Activated CD8-positive, alpha-beta memory T cell treated with anti-CD3 and anti-CD28 coated beads for 48 hours (primary cell): ENCODE results near the gene PITX1.

Experiments used
- DNase-seq, 3 experiments: peaks; one replicate each; pipeline ENCODE4 v3.0.0-alpha.2; 2020; ENCODE audit warnings: low read depth in 2 of 3, low spot score in 2 of 3

Gene PITX1

DNA sequence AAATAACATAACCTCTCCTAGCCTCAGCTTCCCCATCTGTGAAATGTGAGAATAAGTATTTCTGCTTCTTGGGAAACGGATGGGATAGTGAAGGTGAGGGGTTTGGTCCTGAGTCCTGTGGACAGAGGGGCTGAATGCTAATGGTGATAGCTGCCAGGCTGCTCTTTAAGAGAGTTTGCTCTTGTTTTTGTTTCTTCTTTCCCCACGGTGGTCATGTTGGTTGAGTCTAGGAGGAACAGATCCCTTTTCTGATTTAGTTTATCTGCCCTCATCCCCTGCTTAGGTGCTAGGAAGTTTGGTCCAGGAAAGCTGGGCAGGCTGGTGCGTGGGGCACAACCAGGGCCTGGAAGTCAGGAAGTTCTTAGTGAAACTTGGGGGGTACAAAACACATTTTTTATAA lies 7.7 kb upstream of the PITX1 start:
- no peak for DNase-seq

DNA sequence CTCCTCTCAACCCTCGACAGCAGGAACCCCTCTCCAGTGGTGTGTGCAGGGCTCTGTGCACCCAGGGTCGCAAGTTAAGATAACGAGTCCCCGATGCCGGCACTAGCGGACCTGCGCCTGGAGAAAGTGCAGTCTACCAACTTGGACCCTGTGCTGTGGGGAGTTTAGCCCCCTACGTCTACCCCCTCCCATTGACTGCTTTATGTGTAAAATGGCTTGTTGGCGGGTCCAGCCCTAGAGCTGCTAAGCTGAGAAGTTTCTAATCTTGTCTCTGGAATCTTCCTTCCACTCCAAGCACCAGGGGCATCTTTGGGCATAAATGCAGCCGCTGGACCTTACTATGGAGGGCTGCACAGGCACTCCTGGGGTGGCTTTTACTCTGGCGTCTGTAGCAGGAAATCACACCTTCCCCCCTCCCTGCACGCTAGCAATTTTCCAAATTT lies 7.1 kb upstream of the PITX1 start:
- DNase-seq, result no peak

- no peak for DNase-seq
Measured at GRCh38 chr5:135040333-135041144, 6.5 kb upstream of the PITX1 start.

DNA sequence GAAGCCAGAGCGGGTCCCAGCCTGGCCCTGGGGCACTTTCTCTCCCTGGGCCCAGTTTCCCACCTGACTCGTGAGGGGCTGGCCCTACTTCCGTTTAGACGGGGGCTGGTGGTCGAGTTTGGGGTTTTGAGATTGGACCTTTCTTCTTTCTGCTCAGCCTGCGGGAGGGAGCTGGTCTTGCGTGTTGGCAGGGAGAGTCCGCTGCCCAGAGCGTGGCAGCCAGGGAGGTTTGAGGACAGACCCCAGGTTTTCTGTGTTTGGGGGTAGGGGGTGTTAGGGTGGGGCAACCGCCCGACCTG lies 6.0 kb upstream of the PITX1 start:
- no peak for DNase-seq

- no peak for DNase-seq
Measured at GRCh38 chr5:135039271-135040033, 5.4 kb upstream of the PITX1 start.

- no peak for DNase-seq
Measured at GRCh38 chr5:135038813-135039270, 4.8 kb upstream of the PITX1 start.

GRCh38 chr5:135038205-135038812 lies 4.3 kb upstream of the PITX1 start:
- no peak for DNase-seq

DNA sequence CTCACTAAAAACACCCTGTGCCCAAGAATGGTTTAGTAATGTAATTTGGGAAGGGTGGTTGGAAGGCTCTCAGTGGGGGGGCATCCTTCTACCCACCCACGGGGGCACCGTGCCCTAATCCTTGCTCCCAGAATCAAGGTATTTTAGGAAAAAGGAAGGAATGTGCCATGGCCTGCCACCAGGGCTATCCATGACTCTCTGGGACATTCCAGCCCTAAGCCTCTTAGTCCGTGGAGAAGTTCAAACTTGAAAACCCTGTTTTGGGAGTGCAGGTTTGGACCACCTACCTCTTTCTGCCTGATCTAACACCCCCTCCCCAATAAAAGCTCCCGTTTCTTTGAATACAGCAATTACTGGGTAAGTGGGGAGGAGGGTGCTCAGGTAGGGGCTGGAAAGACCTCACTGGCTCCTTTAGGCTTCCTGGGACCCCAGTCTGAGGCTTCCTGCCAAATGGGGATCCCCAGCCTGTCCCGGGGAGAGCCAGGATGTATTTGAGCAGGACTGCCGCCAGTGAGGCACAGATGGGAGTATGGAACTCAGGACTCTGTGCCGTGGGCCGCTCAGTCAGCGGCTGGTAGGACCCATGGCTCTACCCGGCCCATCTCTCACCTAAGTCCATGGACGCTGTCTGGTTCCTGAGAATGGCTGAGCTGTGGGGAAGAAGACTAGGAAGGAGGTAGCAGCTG lies 3.6 kb upstream of the PITX1 start:
- DNase-seq, result no peak

- DNase-seq, result no peak
Measured at GRCh38 chr5:135036405-135036804, 2.4 kb upstream of the PITX1 start.

- no peak for DNase-seq
Measured at GRCh38 chr5:135035678-135036030, 1.6 kb upstream of the PITX1 start.

GRCh38 chr5:135034963-135035677 lies 1.1 kb upstream of the PITX1 start:
- DNase-seq, result no peak

GRCh38 chr5:135034236-135034962 lies 371 bp upstream of the PITX1 start:
- no peak for DNase-seq

DNA sequence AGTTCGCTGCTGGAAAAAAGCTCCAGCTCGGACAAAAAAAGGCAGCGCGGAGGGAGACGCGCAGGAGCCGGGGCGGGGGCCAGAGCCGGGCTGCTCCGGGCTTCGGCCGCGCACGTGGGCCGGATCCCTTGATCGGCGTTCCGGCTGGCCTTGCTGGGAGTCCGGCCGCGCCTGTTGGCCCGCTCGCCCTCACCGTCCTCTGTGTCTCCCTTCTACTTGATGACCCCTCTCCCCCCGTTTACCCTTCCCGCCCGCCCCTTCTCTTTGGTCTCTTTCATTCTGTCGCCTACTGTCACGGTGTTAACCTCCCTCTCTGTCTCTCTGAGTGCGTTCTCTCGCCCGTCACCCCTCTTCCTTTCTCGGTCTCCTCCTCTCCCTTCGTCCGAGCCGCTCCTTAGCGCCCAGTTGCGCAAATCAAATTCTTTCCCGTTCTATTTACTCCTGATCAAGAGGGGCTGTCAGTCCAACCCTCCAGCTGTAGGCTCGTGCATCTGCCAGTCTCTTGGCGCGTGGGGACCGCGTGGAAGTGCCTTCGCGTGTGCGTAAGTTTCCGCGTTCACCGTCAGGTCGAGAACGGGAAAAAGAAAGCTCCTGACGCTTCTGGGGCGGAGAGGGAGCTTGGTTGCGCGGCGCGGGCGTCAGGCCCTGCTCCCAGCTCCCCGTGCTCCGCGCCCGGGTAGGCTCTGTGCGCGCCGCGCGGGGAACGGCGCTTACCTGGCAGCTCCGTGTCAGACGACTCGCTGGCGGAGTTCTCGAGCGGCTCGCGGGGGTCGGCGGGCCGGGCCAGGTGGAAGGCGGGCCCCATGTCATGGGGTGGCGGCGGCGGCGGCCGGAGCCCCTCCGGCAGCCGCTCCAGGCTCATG lies 798 bp downstream of the PITX1 start:
- no peak for DNase-seq

GRCh38 chr5:135032695-135032998 lies 1.4 kb downstream of the PITX1 start:
- DNase-seq, result no peak

- no peak for DNase-seq
Measured at GRCh38 chr5:135031813-135032694, 2.0 kb downstream of the PITX1 start.

- DNase-seq, result no peak
Measured at GRCh38 chr5:135030956-135031812, 2.8 kb downstream of the PITX1 start.

DNA sequence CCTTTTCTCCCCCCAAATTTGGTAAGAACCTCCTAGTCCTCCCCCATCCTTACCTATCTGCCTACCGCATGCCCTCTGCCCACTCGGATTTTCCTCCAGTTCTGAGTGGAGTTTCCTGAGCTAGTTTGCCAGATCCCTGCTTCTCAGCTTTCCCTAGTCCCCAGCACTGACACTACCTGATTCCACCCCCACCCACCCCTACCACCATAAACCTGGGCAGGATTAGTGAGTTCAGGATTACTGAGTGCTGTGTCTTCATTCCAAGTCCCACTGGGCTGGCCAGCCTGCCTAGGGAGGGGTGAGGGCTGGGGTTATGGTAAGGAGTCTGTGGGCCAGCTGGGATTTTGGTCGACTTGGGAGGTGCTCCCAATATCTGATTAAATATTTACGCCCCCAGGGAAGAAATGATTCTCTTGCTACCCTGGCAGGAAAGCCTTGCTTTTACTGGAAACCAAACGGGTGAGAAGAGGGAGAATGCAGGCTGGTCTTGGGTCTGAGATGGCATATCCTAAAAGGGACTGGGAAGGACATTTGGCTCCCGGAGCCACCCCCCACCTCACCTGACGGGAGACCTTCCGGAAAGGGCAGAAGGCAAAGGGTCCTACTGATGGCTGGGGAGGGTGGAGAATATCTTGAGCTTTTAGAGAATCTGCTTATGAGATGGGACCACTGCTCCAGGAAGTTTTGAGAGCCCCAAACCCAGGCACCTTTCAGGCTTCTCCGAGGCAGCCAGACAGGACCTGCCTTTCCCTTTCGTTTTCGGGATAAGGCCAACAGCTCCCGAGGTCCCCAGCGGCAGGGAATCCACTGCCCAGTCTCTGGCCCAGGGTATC lies 3.7 kb downstream of the PITX1 start:
- no peak for DNase-seq
